Mucosa of rectum (tissue), 2 donors: ENCODE results near the gene C16orf89.

Source experiments
- H3K27ac ChIP-seq, 2 donors: one replicate each; pipeline ENCODE4 v1.7.0; 2013; ENCODE audit warnings: inconsistent platforms in 2 of 2, low read depth in 2 of 2, low read length in 2 of 2
- H3K27me3 ChIP-seq, 2 donors: one replicate each; pipeline ENCODE4 v1.7.0; 2013; ENCODE audit warnings: low read length in 2 of 2; ENCODE audit not compliant: control insufficient read depth in 2 of 2, insufficient read depth in 2 of 2
- H3K36me3 ChIP-seq, 2 donors: one replicate each; pipeline ENCODE4 v1.7.0; 2013; ENCODE audit warnings: low read length in 2 of 2; ENCODE audit not compliant: control insufficient read depth in 2 of 2, insufficient read depth in 2 of 2
- H3K4me1 ChIP-seq, 2 donors: one replicate each; pipeline ENCODE4 v1.7.0; 2013; ENCODE audit warnings: low read length in 2 of 2, mild to moderate bottlenecking in 1 of 2; ENCODE audit not compliant: control insufficient read depth in 2 of 2, insufficient read depth in 2 of 2
- H3K4me3 ChIP-seq, 2 donors: one replicate each; pipeline ENCODE4 v1.7.0; 2013; ENCODE audit warnings: low read length in 2 of 2
- H3K9ac ChIP-seq, 2 donors: one replicate each; pipeline ENCODE4 v1.7.0; 2013; ENCODE audit warnings: low read length in 2 of 2, low read depth in 1 of 2, mild to moderate bottlenecking in 1 of 2
- H3K9me3 ChIP-seq, 2 donors: one replicate each; pipeline ENCODE4 v1.7.0; 2013; ENCODE audit warnings: low read length in 2 of 2; ENCODE audit not compliant: control insufficient read depth in 2 of 2
- donor health status: healthy.
- donor health status: Normal muscosa, but diverticular disease.

The C16orf89 gene

DNA sequence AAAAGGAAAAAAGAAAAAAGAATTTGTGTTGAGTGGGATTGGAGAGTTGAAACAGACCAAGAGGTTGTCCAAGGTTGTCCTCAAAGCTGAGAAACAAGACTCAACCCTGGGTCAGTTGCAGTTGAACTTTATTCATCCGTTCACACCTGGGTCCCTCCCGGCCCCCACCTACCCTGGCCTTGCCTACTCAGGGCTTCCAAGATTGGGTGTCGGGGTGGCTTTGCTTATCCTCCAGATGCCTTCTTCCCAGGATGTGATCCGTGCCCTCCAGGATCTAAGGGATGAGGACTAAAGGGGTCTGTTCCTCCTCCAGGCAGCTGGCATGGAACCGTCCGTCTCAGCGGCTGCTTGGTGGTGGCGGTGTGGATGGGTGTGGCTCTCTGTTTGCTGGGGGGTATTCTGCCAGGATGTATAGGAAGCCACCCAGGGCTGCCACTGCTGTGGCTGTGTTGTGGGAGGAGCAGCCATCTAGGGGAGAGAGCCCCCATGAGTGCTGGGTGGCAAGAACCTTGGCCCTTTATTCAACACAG is 21.7 kb downstream of the C16orf89 start:
- no peaks in the 10 kb centered on the region for H3K9me3 ChIP-seq
- no peak overlapping the region for H3K4me3 ChIP-seq
- H3K27me3 ChIP-seq: no peaks in the 10 kb centered on the region
- no peaks in the 10 kb centered on the region for H3K36me3 ChIP-seq
- H3K9ac ChIP-seq: no peak overlapping the region
- H3K27ac ChIP-seq: no peak overlapping the region
- no peaks in the 10 kb centered on the region for H3K4me1 ChIP-seq

DNA sequence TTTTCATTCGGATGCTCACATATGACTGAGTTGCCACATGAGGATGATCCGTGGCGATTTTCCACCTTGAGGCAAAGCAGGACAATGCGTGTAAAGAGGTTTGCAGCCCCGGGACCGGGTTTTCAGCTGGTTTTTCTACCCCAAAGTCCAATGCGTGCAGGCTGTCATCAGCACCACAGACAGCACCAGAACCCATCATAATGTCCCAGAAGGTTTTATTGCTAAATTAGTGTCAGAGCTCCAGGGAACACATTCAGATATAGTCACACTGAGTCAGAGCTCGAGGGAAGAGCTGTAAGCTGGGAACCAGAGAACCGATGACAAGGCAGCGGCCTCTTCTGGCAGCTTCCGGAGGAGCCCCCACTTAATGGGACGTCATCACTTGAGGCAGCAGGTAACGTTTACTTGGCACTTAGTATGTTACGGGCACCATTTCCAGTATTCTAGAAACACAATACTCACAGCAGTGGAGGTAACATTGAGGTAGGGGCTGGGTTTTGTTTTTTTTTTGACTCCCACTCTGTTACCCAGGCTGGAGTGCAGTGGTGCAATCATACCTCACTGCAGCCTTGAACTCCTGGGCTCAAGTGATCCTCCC is 23.1 kb downstream of the C16orf89 start:
- no peak overlapping the region for H3K27ac ChIP-seq
- H3K4me1 ChIP-seq: no peaks in the 10 kb centered on the region
- H3K4me3 ChIP-seq: no peak overlapping the region

DNA sequence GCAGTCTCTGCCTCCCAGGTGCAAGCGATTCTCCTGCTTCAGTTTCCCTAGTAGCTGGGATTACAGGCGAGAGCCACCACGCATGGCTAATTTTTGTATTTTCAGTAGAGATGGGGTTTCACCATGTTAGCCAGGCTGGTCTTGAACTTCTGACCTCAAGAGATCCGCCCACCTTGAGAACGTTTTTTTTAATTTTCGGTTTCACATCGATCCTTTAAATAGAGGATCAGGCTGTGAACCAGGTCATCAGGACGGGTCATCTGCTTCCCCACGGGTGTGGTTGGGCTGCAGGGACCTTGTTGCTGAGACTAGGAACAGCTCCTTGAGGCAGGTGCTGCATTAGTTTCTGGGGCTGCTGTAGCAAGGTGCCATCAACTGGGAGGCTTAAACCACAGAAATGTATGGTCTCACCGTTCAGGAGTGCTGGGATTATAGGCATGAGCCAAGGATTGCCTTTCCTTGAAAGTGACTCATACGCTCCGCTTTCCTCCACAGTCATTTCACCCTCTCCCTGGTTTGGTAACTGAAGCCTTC is 24.1 kb downstream of the C16orf89 start:
- H3K4me1 ChIP-seq: no peaks in the 10 kb centered on the region
- no peak overlapping the region for H3K9ac ChIP-seq
- no peak overlapping the region for H3K4me3 ChIP-seq
- H3K27me3 ChIP-seq: no peaks in the 10 kb centered on the region
- H3K27ac ChIP-seq: no peak overlapping the region
- no peaks in the 10 kb centered on the region for H3K9me3 ChIP-seq
- no peaks in the 10 kb centered on the region for H3K36me3 ChIP-seq

More for the DNA sequence above, 23.1 kb downstream of the C16orf89 start:
- Histone ChIP-seq H3K36me3 (no peaks in the 10 kb centered on the region), H3K9me3 (no peaks in the 10 kb centered on the region), H3K27me3 (no peaks in the 10 kb centered on the region), H3K9ac (no peak overlapping the region)

DNA sequence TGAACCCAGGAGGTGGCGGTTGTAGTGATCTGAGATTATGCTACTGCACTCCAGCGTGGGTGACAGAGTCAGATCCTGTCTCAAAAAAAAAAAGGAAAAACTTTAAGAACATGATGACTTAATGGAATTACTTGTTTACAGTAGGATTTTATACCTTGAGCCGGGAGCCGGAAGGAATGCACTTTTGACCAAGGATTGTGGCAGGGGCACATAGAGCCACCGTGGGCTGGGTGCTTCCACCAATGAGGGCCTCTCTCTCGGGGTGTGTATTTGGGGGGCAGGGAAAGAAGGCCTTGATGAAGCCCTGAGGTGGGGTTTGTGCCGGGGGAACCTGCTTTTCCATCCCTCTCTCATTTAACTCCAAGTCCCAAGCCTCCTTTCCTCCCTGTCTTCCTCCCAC is 25.3 kb downstream of the C16orf89 start:
- H3K36me3 ChIP-seq: no peaks in the 10 kb centered on the region
- H3K4me3 ChIP-seq: no peak overlapping the region
- H3K4me1 ChIP-seq: no peaks in the 10 kb centered on the region
- H3K9me3 ChIP-seq: no peaks in the 10 kb centered on the region
- no peak overlapping the region for H3K27ac ChIP-seq
- H3K27me3 ChIP-seq: no peaks in the 10 kb centered on the region
- H3K9ac ChIP-seq: no peak overlapping the region

DNA sequence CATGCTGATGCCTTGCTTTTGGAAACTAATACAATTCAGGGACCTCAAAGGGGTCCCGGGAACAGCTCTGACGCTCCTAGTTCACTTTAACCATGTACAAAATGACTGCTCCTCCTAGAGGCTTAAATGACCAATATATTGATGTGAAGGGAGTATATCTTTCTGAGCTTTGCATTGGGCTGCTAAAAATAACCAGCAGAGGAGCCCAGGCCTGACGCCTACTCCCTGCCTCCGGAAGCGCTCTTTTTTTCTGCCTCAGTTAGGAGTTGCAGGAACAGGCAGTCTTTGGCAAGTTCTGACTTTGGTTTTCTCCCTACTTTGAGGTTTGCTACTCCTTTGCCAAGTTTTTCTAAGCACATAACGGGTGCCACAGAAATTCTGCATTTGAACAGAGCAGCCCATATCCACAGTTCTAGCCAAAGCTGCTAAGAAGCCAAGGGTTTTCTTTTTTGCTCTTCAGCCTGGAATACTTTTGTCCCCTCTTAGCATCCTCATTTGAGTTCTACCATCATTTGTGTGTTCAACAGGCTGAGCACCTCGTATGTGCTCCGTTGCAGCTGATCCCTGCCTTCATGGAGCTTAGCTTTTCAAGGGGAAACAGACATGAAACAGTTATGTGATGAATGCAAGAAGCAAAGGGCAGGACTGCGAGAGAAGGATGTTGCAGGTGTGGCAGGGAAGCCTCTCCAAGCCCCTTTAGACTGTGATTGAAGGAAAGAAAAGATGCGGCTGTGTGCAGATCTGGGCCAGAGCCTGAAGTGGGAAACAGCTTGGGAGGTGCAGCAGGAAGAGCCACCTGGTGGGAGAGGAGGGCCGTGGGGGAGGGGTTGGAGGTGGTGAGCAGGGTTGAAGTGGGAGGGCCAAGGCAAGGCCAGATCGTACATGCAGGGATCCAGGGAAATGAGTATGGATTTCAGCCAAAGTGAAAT is 29.3 kb downstream of the C16orf89 start:
- no peaks in the 10 kb centered on the region for H3K27me3 ChIP-seq
- no peak overlapping the region for H3K27ac ChIP-seq
- no peak overlapping the region for H3K4me3 ChIP-seq
- H3K9me3 ChIP-seq: no peaks in the 10 kb centered on the region
- no peak overlapping the region for H3K9ac ChIP-seq
- H3K4me1 ChIP-seq: peaks cover 15 to 21% of the 10 kb centered on the region in 2 donors
- H3K36me3 ChIP-seq: no peaks in the 10 kb centered on the region

DNA sequence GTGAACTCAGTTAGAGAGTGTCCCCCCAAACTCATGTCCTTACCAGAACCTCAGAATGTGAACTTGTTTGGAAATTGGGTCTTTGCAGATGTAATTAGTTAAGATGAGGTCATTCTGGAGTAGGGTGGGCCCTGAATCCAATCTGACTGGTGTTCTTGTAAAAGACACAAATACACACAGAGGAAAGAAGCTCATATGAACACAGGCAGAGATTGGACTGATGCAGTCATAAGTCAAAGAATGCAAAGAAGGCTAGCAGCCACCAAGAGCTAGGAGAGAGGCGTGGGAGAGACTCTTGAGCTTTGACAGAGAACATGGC is 29.9 kb downstream of the C16orf89 start:
- Histone ChIP-seq H3K9ac (no peak overlapping the region), H3K36me3 (peaks cover 0 to 2% of the 10 kb centered on the region in 2 donors), H3K27ac (no peak overlapping the region), H3K27me3 (no peaks in the 10 kb centered on the region), H3K9me3 (no peaks in the 10 kb centered on the region), H3K4me3 (no peak overlapping the region), H3K4me1 (peaks cover 15 to 21% of the 10 kb centered on the region in 2 donors)

DNA sequence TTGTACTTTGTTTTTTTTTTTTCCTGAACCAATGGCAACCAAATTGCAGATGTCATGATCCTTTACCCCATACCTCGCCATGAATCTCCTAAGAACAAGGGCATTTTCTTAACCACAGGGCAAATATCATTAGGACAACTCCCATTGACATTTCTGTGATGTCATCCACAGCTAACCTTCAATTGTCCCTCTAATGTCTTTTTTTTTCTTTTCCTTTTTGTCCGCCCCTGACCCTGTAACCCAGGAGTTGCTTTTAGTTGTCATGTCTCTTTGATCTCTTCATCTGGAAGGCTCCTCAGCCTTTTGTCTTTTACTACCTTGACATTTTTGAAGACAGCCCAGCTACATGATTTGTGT is 31.6 kb downstream of the C16orf89 start:
- Histone ChIP-seq H3K9me3 (no peaks in the 10 kb centered on the region), H3K36me3 (peaks cover 2 to 8% of the 10 kb centered on the region in 2 donors), H3K9ac (peak overlapping the region; percentile 65 to 71), H3K4me3 (peak overlapping the region; percentile 90 to 100), H3K27me3 (no peaks in the 10 kb centered on the region), H3K27ac (peak overlapping the region; percentile 67 to 72), H3K4me1 (peaks cover 15 to 21% of the 10 kb centered on the region in 2 donors)

DNA sequence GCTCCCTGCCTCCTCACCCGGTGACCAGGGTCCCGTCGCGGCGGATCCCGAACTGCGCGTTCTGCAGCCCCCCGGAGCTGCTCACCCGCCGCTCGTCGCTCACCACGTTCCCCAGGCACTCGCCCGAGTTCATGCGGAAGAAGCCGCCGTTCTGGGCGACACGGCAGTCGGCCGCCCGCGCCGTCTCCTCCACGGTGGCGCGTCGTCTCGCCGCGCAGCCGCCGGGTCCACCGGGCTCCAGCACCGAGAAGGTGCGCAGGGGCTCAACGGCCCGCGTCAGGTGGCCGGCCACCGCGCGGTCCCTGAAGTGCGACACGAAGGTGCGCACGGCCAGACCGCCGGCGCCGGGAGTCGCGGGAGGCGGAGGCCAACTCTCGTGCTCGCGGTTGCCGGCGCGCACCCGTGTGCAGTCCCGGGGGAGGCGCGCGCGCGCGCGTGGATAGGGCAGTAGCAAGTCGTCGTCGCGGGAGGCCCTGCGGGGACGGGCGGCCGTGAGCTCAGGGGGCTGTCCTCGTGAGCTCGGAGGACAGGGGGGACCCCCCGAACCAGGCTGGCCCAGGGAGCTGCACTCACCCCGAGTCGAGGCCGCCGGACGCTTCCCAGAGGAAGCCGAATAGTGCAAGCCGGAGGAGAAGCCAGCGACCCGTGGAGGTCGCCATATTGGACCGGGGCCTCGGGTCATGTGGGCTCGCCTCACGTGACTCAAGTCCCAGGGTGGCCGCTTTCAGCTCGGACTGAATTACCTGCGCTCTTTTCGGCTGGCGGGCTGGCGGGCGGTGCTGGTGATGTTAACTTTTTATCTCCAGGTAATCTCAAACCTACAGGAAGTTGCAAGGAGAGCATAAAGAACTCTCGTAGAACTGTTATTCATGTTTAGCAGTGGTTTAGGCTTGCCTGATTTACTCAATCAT is 32.2 kb downstream of the C16orf89 start, which contains the start of gene NAGPA:
NAGPA (minus strand) TSS at position 680 of the 911 bp plus-strand sequence; CDS start at position 659, 21 bp downstream.
- Histone ChIP-seq H3K27ac (peak within 1 kb of the TSS; percentile 67 to 72), H3K9me3 (no peaks in the 10 kb centered on the region), H3K9ac (peak within 1 kb of the TSS; percentile 65 to 71), H3K27me3 (no peaks in the 10 kb centered on the region), H3K4me1 (peaks cover 15 to 21% of the 10 kb centered on the region in 2 donors), H3K4me3 (peak within 1 kb of the TSS; percentile 90 to 100), H3K36me3 (peaks cover 8 to 13% of the 10 kb centered on the region in 2 donors)

DNA sequence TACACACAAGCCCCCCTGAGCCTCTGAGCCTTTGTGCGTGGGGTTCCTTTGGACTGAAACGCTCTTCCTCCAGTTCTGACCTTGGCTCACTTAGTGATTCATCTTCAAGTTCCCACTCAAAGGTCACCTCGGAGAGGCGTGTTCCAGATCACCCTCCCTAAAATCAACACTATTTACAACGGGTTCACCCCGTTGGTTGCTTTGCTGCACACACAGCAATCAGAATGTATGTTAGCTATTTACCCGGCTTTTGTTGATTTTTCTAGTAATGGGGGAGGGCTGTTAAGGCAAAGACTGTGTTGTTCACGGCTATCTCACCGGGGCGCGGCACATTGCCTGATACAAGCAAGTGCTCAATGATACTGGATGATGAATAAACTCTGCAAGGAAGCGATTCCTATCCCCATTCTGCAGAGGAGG is 33.0 kb downstream of the C16orf89 start:
- peak overlapping the region; percentile 67 to 72 for H3K27ac ChIP-seq
- H3K36me3 ChIP-seq: peaks cover 10 to 18% of the 10 kb centered on the region in 2 donors
- no peaks in the 10 kb centered on the region for H3K27me3 ChIP-seq
- peaks cover 15 to 21% of the 10 kb centered on the region in 2 donors for H3K4me1 ChIP-seq
- no peaks in the 10 kb centered on the region for H3K9me3 ChIP-seq
- H3K9ac ChIP-seq: peak overlapping the region; percentile 10 to 71
- peak overlapping the region; percentile 90 to 100 for H3K4me3 ChIP-seq
